Measurements from ENCODE around the gene GCG. TPM values are rescaled to one million over a fixed set of nuclear protein-coding genes. Genes with fewer than 3 reads are reported as not detected.

The GCG gene
- polyA plus RNA-seq (ENCODE audit: insufficient read length in 12 of 12), result 10 to 100 TPM in 11 of 12 donors, not detected in 1; 11.5 to 75.9 (median 24.1) TPM
- long read RNA-seq, donor 1, transcript GCG-204 (4 exons, 662 nt), result minor isoform, 10 of 136 reads
- long read RNA-seq, donor 1, transcript GCG-202 (6 exons, 1,289 nt), result major isoform, 108 of 136 reads
- long read RNA-seq, donor 1, transcript GCG-203 (2 exons, 582 nt), result minor isoform, 5 of 136 reads
- long read RNA-seq, donor 1, partial matches to known transcripts, result 13 of 136 reads
- long read RNA-seq, donor 1, other reads (novel, unspliced or antisense), result 0 of 136 reads
- long read RNA-seq, donor 2, transcript GCG-202 (6 exons, 1,289 nt), result major isoform, 20 of 21 reads
- long read RNA-seq, donor 2, partial matches to known transcripts, result 0 of 21 reads
- long read RNA-seq, donor 2, other reads (novel, unspliced or antisense), result 0 of 21 reads
- long read RNA-seq, donor 3, partial matches to known transcripts, result 0 of 2 reads
- long read RNA-seq, donor 3, other reads (novel, unspliced or antisense), result 0 of 2 reads
- long read RNA-seq, donor 4, transcript GCG-202 (6 exons, 1,289 nt), result major isoform, 11 of 11 reads
- long read RNA-seq, donor 4, partial matches to known transcripts, result 0 of 11 reads
- long read RNA-seq, donor 4, other reads (novel, unspliced or antisense), result 0 of 11 reads
- long read RNA-seq, donor 5, transcript GCG-202 (6 exons, 1,289 nt), result major isoform, 12 of 12 reads
- long read RNA-seq, donor 5, partial matches to known transcripts, result 0 of 12 reads
- long read RNA-seq, donor 5, other reads (novel, unspliced or antisense), result 0 of 12 reads
- long read RNA-seq, donor 6, partial matches to known transcripts, result 0 of 2 reads
- long read RNA-seq, donor 6, other reads (novel, unspliced or antisense), result 0 of 2 reads
- long read RNA-seq, donor 7, transcript GCG-202 (6 exons, 1,289 nt), result major isoform, 13 of 13 reads
- long read RNA-seq, donor 7, partial matches to known transcripts, result 0 of 13 reads
- long read RNA-seq, donor 7, other reads (novel, unspliced or antisense), result 0 of 13 reads
- long read RNA-seq, donor 8, transcript GCG-202 (6 exons, 1,289 nt), result major isoform, 7 of 8 reads
- long read RNA-seq, donor 8, partial matches to known transcripts, result 0 of 8 reads
- long read RNA-seq, donor 8, other reads (novel, unspliced or antisense), result 0 of 8 reads
- long read RNA-seq, donor 9, transcript GCG-202 (6 exons, 1,289 nt), result major isoform, 13 of 14 reads
- long read RNA-seq, donor 9, partial matches to known transcripts, result 0 of 14 reads
- long read RNA-seq, donor 9, other reads (novel, unspliced or antisense), result 0 of 14 reads
- long read RNA-seq, donor 10, transcript GCG-202 (6 exons, 1,289 nt), result major isoform, 10 of 10 reads
- long read RNA-seq, donor 10, partial matches to known transcripts, result 0 of 10 reads
- long read RNA-seq, donor 10, other reads (novel, unspliced or antisense), result 0 of 10 reads
- long read RNA-seq, donor 11, transcript GCG-202 (6 exons, 1,289 nt), result major isoform, 21 of 23 reads
- long read RNA-seq, donor 11, partial matches to known transcripts, result 0 of 23 reads
- long read RNA-seq, donor 11, other reads (novel, unspliced or antisense), result 0 of 23 reads

GRCh38 chr2:162152147-162152546 is at the start of gene GCG:
Gene GCG (minus strand): TSS chr2:162152247. CDS start chr2:162149178, 3,069 bp downstream.
- no peak for DNase-seq

- DNase-seq, result no peak
Measured at GRCh38 chr2:162200636-162201035, 48.6 kb upstream of the GCG start.

GRCh38 chr2:162199913-162200312 is 47.9 kb upstream of the GCG start:
- DNase-seq, result no peak

GRCh38 chr2:162198239-162198638 is 46.2 kb upstream of the GCG start:
- no peak for DNase-seq

GRCh38 chr2:162197069-162197825 is 45.2 kb upstream of the GCG start:
- DNase-seq, result no peak

- DNase-seq, result no peak
Measured at GRCh38 chr2:162196638-162197037, 44.6 kb upstream of the GCG start.

- no peak for DNase-seq
Measured at GRCh38 chr2:162188451-162188850, 36.4 kb upstream of the GCG start.

- DNase-seq, result peak; percentile 18
Measured at GRCh38 chr2:162185541-162186232, 33.6 kb upstream of the GCG start.

- DNase-seq, result no peak
Measured at GRCh38 chr2:162184821-162185450, 32.9 kb upstream of the GCG start.

GRCh38 chr2:162184359-162184758 is 32.3 kb upstream of the GCG start:
- no peak for DNase-seq

GRCh38 chr2:162182395-162182794 is 30.3 kb upstream of the GCG start:
- no peak for DNase-seq

GRCh38 chr2:162177301-162177700 is 25.3 kb upstream of the GCG start:
- no peak for DNase-seq

- no peak for DNase-seq
Measured at GRCh38 chr2:162175714-162176113, 23.7 kb upstream of the GCG start.

GRCh38 chr2:162174746-162175145 is 22.7 kb upstream of the GCG start:
- DNase-seq, result peak; percentile 71

GRCh38 chr2:162172802-162173370 is 20.8 kb upstream of the GCG start:
- DNase-seq, result no peak

- no peak for DNase-seq
Measured at GRCh38 chr2:162166745-162167144, 14.7 kb upstream of the GCG start.

- no peak for DNase-seq
Measured at GRCh38 chr2:162166174-162166573, 14.1 kb upstream of the GCG start.

- DNase-seq, result no peak
Measured at GRCh38 chr2:162164802-162165201, 12.8 kb upstream of the GCG start.

- no peak for DNase-seq
Measured at GRCh38 chr2:162159446-162159845, 7.4 kb upstream of the GCG start.

Measured in muscle of arm (tissue), 14 donors.